Upper lobe of right lung (tissue), 1 donor: ENCODE data around the gene GPR89B. TPM values are rescaled to one million over a fixed set of nuclear protein-coding genes. Genes with fewer than 3 reads are reported as not detected.
"Not testable (repeated sequence)": the region's sequence is repeated elsewhere in the genome, so short reads cannot be mapped to it uniquely, and the experiment has no call there.

Experiments
- ATAC-seq: fragments of 200-7000 bp; cut with Tn5 transposase; one replicate; pipeline ENCODE4 v1.9.1; 2020; ENCODE audit warnings: mild to moderate bottlenecking, moderate library complexity
- DNase-seq: peaks from one replicate; pipeline ENCODE4 v3.0.0-alpha.2; 2020
- H3K27ac ChIP-seq: fragments of 200-600 bp; one replicate; pipeline ENCODE4 v1.8.0; 2022
- H3K27me3 ChIP-seq: fragments of 200-600 bp; one replicate; pipeline ENCODE4 v1.8.0; 2022; ENCODE audit warnings: mild to moderate bottlenecking
- H3K36me3 ChIP-seq: fragments of 200-600 bp; one replicate; pipeline ENCODE4 v1.8.0; 2022
- H3K4me1 ChIP-seq: fragments of 200-600 bp; one replicate; pipeline ENCODE4 v1.8.0; 2022
- H3K4me3 ChIP-seq: fragments of 200-600 bp; one replicate; pipeline ENCODE4 v1.8.0; 2022; ENCODE audit warnings: mild to moderate bottlenecking
- H3K9me3 ChIP-seq: fragments of 200-600 bp; one replicate; pipeline ENCODE4 v1.8.0; 2022
- CTCF ChIP-seq: fragments of 200-600 bp; IDR thresholded peaks from one replicate; pipeline ENCODE4 v1.8.0; 2022; ENCODE audit warnings: antibody characterized with exemption
- intact Hi-C: fragments of 100-400 bp; cut with DNase I; formaldehyde crosslinking; loops from one replicate; pipeline ENCODE4 v1.11.0; 2022
- total RNA-seq: library from RNA; stranded (reverse); fragmentation: NEBNext Ultra II Directional; extraction: Animal tissue kit (Norgen Biotek cat#: 25700); gene quantifications from one replicate; pipeline ENCODE4 v1.2.1, GENCODE V29; 2021
- donor health status: DM: no; HTN: yes; CAD: no; lungs with severe emphysema.

GPR89B gene
- total RNA-seq, 1 donor from 2014 or later = 10.0 TPM

DNA sequence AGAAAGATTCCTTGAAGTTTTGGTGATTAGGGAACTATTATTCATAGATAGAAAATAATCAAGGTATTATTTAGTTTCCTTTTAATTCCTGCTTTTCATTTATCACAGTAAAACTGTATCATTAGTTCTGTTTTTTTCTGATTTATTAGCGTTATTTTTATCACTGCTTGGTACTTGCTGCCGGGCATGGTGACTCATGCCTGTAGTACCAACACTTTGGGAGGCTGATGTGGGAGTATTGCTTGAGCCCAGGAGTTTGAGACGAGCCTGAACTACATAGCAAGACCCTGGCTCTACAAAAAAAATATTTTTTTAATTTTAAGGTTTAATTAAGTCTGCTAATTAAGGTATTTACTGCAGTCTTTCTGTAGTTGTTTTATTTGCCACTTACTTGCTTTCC is 59.7 kb downstream of the GPR89B start:
- H3K4me3 ChIP-seq, H3K4me1 ChIP-seq, H3K9me3 ChIP-seq, DNase-seq, intact Hi-C loops, ATAC-seq, H3K27me3 ChIP-seq, H3K27ac ChIP-seq, H3K36me3 ChIP-seq: not testable (repeated sequence)

- ATAC-seq, intact Hi-C loops, H3K9me3 ChIP-seq, H3K4me1 ChIP-seq, H3K27ac ChIP-seq, H3K36me3 ChIP-seq, H3K4me3 ChIP-seq, H3K27me3 ChIP-seq, DNase-seq: not testable (repeated sequence)
Observed at GRCh38 chr1:147992916-147993315, 64.7 kb downstream of the GPR89B start.

DNA sequence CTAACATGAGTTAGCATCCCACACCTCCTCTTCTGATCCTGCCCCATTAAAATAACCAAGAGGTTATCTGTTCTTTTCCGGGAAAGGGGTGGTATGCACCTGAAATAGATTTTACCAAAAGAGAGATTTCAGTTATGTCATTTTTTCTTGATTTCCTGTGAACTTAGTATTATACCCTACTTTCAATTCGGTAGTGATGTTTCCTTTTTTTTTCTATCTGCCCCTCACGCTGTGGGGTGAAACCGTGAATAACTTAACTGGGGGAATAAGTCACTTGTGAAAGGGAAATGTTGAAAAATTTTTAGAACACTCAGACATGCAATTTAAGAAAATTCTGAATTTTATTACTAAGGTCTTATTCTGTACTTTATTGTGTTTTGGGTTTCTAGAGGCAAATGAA is 65.2 kb downstream of the GPR89B start:
- H3K27ac ChIP-seq, H3K36me3 ChIP-seq, H3K4me3 ChIP-seq, H3K9me3 ChIP-seq, intact Hi-C loops, DNase-seq, H3K27me3 ChIP-seq, ATAC-seq, H3K4me1 ChIP-seq: not testable (repeated sequence)

- ATAC-seq, H3K36me3 ChIP-seq, H3K4me3 ChIP-seq, H3K27me3 ChIP-seq, H3K9me3 ChIP-seq, intact Hi-C loops, DNase-seq, H3K4me1 ChIP-seq, H3K27ac ChIP-seq: not testable (repeated sequence)
Observed at GRCh38 chr1:147993825-147994615, 65.8 kb downstream of the GPR89B start.

GRCh38 chr1:147996088-147996487 is 67.9 kb downstream of the GPR89B start:
- H3K27me3 ChIP-seq, H3K4me3 ChIP-seq, H3K27ac ChIP-seq, H3K4me1 ChIP-seq, ATAC-seq, H3K9me3 ChIP-seq, DNase-seq, intact Hi-C loops, H3K36me3 ChIP-seq: not testable (repeated sequence)

- H3K9me3 ChIP-seq, DNase-seq, H3K36me3 ChIP-seq, ATAC-seq, H3K27ac ChIP-seq, H3K4me3 ChIP-seq, intact Hi-C loops, H3K27me3 ChIP-seq, H3K4me1 ChIP-seq: not testable (repeated sequence)
Observed at GRCh38 chr1:148007724-148008123, 79.5 kb downstream of the GPR89B start.

GRCh38 chr1:148010527-148010926 is 82.3 kb downstream of the GPR89B start:
- ATAC-seq (no peak), DNase-seq (no peak)
- Histone ChIP-seq H3K27me3 (peaks cover 15% of the 10 kb centered on the region), H3K9me3 (no peaks in the 10 kb centered on the region), H3K36me3 (no peaks in the 10 kb centered on the region), H3K27ac (no peak overlapping the region), H3K4me1 (no peaks in the 10 kb centered on the region), H3K4me3 (no peak overlapping the region)
- intact Hi-C loops = no loop called here
- TF ChIP-seq CTCF = no peak

- intact Hi-C loops, DNase-seq, H3K27ac ChIP-seq, H3K36me3 ChIP-seq, H3K4me1 ChIP-seq, H3K4me3 ChIP-seq, H3K9me3 ChIP-seq: not testable (repeated sequence)
- peak; percentile 35 for ATAC-seq
- peaks cover 15% of the 10 kb centered on the region for H3K27me3 ChIP-seq
Observed at GRCh38 chr1:148013177-148014144, 85.2 kb downstream of the GPR89B start.

DNA sequence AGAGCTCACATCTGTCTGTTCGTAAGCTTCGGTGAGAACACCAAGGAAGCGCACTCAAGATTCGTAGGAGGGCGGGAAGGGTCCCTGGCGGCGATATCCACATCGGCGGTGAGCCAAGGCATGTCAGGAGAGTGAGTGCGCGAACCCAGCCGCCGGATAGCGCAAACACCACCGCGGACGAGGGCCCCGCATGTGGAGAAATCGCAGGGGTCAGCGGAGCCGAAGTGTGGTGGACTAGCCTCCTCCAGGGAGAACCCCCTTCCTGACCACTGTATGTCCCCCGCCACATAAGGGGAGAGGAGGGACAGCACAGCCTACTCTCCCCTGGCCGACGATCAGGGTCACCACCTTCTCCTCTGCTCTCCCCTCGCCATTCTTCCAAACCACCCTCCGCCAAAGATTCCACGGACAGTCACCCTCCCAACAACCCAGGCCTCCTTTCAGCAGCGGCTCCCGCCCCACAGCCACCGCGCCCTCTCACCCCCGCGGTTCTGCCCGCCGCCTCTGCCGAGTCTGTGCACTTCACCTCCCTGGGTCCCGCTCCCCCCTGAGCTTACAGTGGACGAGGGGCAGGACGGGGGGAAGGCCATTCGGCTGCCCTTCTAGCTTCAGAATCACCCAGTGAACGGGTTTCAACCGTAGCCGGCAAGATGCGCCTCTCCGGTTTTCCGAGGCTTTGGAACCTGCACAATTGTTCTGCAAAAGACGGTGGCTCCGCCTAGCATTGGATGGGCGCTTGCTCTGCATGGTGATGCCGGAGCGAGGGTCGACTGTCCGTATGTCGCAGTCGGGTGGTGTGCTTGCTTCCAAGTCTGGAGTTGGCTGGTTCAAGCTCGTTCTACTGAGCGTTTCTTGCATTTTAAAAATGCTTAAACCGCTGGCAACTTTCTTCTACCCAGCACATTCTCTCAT is 86.3 kb downstream of the GPR89B start:
- DNase-seq, H3K27ac ChIP-seq, H3K9me3 ChIP-seq, H3K4me1 ChIP-seq, intact Hi-C loops, H3K36me3 ChIP-seq: not testable (repeated sequence)
- peaks cover 15% of the 10 kb centered on the region for H3K27me3 ChIP-seq
- ATAC-seq = peak; percentile 39
- H3K4me3 ChIP-seq = peak overlapping the region; percentile 10

DNA sequence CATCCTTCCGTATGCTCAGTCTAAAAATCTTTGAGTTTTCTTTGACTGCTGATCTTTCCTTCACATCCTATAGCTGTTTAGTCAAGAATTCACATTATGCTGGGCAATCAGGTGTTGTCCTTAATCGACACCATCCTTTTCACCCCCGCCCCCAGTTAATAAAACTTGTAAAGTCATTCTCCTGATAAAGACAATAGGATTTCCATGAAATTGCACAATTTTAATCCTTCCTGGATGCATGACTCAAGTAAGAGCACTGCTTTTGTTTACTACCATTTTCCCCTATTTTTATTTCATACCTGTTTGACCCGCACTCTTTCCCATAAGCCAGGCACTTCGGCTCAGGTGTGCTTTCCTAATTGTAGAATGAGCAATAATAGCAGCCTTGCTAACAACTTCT is 96.7 kb downstream of the GPR89B start:
- H3K4me1 ChIP-seq, H3K4me3 ChIP-seq, H3K27me3 ChIP-seq, ATAC-seq, H3K9me3 ChIP-seq, H3K27ac ChIP-seq, H3K36me3 ChIP-seq, intact Hi-C loops, DNase-seq: not testable (repeated sequence)

- intact Hi-C loops, H3K9me3 ChIP-seq, DNase-seq, H3K4me1 ChIP-seq, H3K27me3 ChIP-seq, H3K27ac ChIP-seq, H3K36me3 ChIP-seq, H3K4me3 ChIP-seq: not testable (repeated sequence)
- ATAC-seq = peak; percentile 79
Observed at GRCh38 chr1:148027004-148027403, 98.8 kb downstream of the GPR89B start.

- H3K27ac ChIP-seq, H3K27me3 ChIP-seq, intact Hi-C loops, H3K4me3 ChIP-seq, H3K36me3 ChIP-seq, H3K9me3 ChIP-seq, H3K4me1 ChIP-seq, ATAC-seq, DNase-seq: not testable (repeated sequence)
Observed at GRCh38 chr1:148032247-148032646, 104.0 kb downstream of the GPR89B start.
